ENCODE results near the gene NIM1K.

GRCh38 chr5:43145071-43145470, 47.0 kb upstream of the NIM1K start:
- TF ChIP-seq CTCF (IDR thresholded peaks at IDR 0.05; ENCODE audit: low read depth, low read length): no peak
- TF ChIP-seq EZH2phosphoT487 (IDR thresholded peaks at IDR 0.05; ENCODE audit: low read depth): no peak

Data from OCI-LY3 (cell line).